ENCODE results near the gene TINCR. TPM values are rescaled to one million over a fixed set of nuclear protein-coding genes. Genes with fewer than 3 reads are reported as not detected.

TINCR gene
- total RNA-seq, 1 experiment from 2014 or later = 2.3 TPM

DNA sequence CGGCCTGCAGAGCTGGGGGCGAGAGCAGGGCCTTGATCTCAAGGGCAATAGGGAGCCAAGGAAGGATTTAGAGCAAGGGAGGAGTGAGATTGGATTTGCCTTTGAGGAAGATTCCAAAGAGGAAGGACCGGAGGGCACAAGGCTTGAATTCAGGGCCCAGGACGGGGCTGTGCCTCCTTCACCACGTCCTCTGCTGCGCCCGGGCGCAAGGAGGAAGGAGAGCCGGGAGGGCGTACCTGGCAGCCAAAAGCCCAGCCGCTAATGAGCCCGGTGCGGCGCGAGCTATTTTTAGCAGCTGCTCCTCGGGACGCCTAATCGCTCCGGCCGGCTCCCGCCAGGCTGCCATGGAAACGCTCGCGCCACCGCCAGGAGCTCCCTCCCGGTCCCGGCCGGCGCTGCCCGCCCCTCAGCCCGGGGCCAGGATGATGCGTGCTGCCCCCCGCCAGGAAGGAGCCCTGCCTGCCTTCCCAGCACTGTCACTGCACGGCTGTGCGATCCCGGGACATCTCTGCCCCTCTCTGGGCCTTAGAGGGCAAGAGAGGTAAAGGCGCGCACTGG is 31.3 kb downstream of the TINCR start:
- DNase-seq (ENCODE audit: low read depth, low spot score) (no peak), ATAC-seq (peak; percentile 68)
- in situ Hi-C loops (cut with HindIII; ENCODE audit: low pct_unique_long_range_greater_than_20kb, low sequenced_read_pairs) (no loop called here), intact Hi-C loops (cut with micrococcal nuclease; ENCODE audit: unreplicated experiment) (no loop called here)
- H3K36me3 ChIP-seq (ENCODE audit: control insufficient read depth, insufficient read depth, low read length) = no peaks in the 10 kb centered on the region
- ChIA-PET POLR2A (no interaction called here), CTCF (interaction anchor here (0.6 to 1.1 kb wide), 3 partner anchors 20 to 362 kb away, joined by 3 read pairs; no protein-coding TSS in a partner anchor)
- H3K4me3 ChIP-seq (ENCODE audit: low read depth in 2 of 2, low read length in 2 of 2) = peak overlapping the region; percentile 16 to 23; a peak in 3 of 4 replicates
- H3K4me1 ChIP-seq (ENCODE audit: control insufficient read depth, insufficient read depth, low read length) = peaks cover 2% of the 10 kb centered on the region; the same call in 1 of the 2 replicates
- peaks cover 6% of the 10 kb centered on the region; the same call in 1 of the 2 replicates for H3K9me3 ChIP-seq (ENCODE audit: control insufficient read depth, insufficient read depth, low read depth, low read length)
- TF ChIP-seq POLR2AphosphoS5 (IDR thresholded peaks at IDR 0.05; ENCODE audit: low read depth, low read length) (no peak), SIN3A (IDR thresholded peaks at IDR 0.05; ENCODE audit: borderline replicate concordance, insufficient read depth, low read depth, low read length) (no peak), REST (IDR thresholded peaks at IDR 0.05; ENCODE audit: insufficient read depth in 1 of 2, low read depth in 2 of 2, low read length in 1 of 2) (no peak), CTCF (IDR thresholded peaks at IDR 0.05) (no peak)
- no TSS peak for BruUV-seq (replicated peaks)
- H3K27ac ChIP-seq (ENCODE audit: low read length) = no peak overlapping the region
- H3K27me3 ChIP-seq (ENCODE audit: control insufficient read depth, insufficient read depth, low read length) = no peaks in the 10 kb centered on the region

- intact Hi-C loops (cut with micrococcal nuclease; ENCODE audit: unreplicated experiment) (no loop called here), in situ Hi-C loops (cut with HindIII; ENCODE audit: low pct_unique_long_range_greater_than_20kb, low sequenced_read_pairs) (no loop called here)
- Histone ChIP-seq H3K36me3 (ENCODE audit: control insufficient read depth, insufficient read depth, low read length) (no peaks in the 10 kb centered on the region), H3K27ac (ENCODE audit: low read length) (no peak overlapping the region), H3K9me3 (ENCODE audit: control insufficient read depth, insufficient read depth, low read depth, low read length) (peaks cover 6% of the 10 kb centered on the region; the same call in 1 of the 2 replicates), H3K4me3 (ENCODE audit: low read depth in 2 of 2, low read length in 2 of 2) (no peak overlapping the region), H3K4me1 (ENCODE audit: control insufficient read depth, insufficient read depth, low read length) (peaks cover 2% of the 10 kb centered on the region; the same call in 1 of the 2 replicates), H3K27me3 (ENCODE audit: control insufficient read depth, insufficient read depth, low read length) (no peaks in the 10 kb centered on the region)
- ChIA-PET POLR2A (no interaction called here), CTCF (no interaction called here)
- no peak for ATAC-seq
- no TSS peak for BruUV-seq (replicated peaks)
- TF ChIP-seq TCF7L2 (IDR thresholded peaks at IDR 0.05; ENCODE audit: low read depth, low read length) (no peak), CTCF (IDR thresholded peaks at IDR 0.05) (no peak), POLR2AphosphoS5 (IDR thresholded peaks at IDR 0.05; ENCODE audit: low read depth, low read length) (no peak), REST (IDR thresholded peaks at IDR 0.05; ENCODE audit: insufficient read depth in 1 of 2, low read depth in 2 of 2, low read length in 1 of 2) (no peak), SIN3A (IDR thresholded peaks at IDR 0.05; ENCODE audit: borderline replicate concordance, insufficient read depth, low read depth, low read length) (no peak)
- DNase-seq (ENCODE audit: low read depth, low spot score) = no peak
These were observed 32.8 kb downstream of the TINCR start for GRCh38 chr19:5534787-5535586.
